Activated CD4-positive, alpha-beta T cell treated with anti-CD3 and anti-CD28 coated beads, Interleukin-2, amount 50 U/mL, for 24 hours (primary cell): Measurements from ENCODE around the gene NOC4L.

Experiments used
- DNase-seq, 2 donors: peaks; one replicate each; pipeline ENCODE4 v3.0.0-alpha.2; 2020; ENCODE audit warnings: low read depth in 1 of 2, low spot score in 1 of 2

Gene NOC4L

DNA sequence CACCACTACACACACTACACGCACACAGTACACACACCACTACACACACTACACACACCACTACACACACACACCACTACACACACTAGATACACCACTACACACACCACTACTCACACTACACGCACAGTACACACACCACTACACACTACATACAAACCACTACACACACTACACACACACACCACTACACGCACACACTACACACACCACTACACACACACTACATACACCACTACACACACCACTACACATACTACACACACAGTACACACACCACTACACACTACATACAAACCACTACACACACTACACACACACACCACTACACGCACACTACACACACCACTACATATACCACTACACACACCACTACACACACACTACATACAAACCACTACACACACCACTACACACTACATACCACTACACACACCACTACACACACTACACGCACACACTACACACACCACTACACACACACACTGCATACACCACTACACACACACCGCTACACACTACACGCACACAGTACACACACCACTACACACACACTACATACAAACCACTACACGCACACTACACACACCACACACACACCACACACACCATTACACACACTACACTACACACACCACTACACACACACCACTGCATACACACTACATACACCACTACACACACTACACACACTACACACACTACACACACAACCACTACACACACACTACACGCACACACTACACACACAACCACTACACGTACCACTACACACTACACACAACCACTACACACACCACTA, 11.7 kb downstream of the NOC4L start:
- DNase-seq = no peak

DNA sequence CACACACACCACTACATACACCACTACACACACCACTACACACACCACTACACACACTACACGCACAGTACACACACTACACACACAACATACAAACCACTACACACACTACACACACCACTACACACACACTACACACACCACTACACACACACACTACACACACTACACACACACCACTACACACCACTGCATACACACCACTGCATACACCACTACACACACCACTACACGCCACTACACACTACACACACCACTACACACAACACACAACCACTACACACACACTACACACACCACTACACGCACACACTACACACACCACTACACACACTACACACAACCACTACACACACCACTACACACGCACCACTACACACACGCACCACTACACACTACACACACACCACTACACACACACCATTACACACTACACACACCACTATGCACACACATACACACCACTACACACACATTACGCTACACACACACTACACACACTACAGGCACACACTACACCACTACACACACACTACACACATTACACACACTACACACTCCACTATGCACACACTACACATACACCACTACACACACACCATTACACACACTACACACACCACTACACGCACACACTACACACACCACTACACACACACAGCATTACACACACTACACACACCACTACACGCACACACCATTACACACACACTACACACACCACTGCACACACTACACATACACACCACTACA, 12.5 kb downstream of the NOC4L start:
- DNase-seq = no peak

DNA sequence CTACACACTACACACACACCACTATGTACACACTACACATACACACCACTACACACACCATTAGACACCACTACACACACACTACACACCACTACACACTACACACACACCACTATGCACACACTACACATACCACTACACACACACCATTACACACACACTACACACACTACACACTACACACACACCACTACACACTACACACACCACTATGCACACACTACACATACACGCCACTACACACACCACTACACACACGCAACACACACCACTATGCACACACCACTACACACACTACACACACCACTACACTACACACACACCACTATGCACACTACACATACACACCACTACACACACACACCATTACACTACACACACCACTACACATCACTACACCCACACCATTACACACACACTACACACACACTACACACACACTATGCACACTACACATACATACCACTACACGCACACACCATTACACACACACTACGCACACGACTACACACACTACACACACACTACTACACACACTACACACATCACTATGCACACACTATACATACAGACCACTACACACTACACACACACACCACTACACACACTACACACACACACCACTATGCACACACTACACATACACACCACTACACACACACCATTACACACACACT, 13.6 kb downstream of the NOC4L start:
- DNase-seq = no peak

DNA sequence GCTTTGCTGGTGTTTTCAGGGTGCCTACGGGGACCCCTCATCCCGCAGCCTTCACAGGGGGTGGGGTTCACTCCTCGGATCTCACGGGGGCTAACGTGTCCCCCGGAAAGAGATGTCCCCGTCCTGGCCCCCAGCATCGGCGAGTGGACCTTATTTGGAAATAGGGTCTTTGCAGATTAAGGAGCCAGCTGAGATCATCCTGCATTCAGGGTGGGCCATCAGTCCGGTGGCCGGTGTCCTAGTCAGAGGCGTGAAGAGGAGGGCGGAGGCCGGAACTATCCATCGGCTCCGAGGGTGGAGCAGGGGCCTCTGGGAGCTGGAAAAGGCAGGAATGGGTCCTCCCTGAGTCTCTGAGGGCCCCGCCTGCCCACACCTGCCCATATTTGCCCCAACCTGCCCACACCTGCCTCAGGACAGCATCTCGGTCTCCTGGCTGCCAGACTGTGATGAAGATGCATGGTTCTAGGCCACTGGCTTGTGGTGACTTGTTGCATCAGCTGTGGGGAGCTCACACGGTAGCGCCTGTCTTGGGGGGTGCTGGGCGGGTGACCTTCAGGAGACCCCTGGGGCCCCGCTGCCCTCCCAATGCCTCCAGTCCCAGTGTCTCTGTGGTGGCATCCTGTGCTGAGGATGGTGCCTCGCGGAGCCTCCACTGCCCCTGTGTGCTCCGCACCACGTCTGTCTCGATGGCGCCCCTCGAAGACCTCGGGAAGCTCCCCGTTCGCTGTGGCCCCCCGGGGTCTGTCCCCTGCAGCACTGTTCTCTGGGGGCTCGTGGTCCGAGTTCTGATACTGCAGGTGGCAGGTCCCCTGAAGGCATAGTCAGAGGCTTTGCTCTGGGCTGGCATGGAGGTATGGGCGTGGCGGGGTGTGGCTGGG, 14.7 kb downstream of the NOC4L start:
- no peak for DNase-seq

DNA sequence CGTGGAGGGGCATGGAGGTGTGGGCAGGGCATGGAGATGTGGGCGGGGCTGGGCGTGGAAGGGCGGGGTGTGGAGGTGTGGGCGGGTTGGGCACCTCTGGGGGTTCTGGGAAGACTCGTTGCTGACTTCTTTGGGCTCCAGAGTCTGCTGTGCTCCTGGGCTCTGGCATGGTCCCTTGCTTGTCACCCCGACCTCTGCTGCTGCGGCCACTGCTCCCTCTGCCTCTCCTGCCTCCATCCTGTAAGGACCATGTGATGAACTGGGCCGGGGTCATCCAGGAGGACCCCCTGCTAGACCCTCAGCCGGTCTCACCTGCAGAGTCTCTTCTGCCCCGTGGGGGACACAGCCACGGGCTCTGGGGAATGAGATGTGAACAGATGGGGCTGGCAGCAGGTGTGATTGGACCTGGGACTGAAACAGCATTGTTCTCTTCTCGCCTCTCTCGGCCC, 15.3 kb downstream of the NOC4L start:
- no peak for DNase-seq

DNA sequence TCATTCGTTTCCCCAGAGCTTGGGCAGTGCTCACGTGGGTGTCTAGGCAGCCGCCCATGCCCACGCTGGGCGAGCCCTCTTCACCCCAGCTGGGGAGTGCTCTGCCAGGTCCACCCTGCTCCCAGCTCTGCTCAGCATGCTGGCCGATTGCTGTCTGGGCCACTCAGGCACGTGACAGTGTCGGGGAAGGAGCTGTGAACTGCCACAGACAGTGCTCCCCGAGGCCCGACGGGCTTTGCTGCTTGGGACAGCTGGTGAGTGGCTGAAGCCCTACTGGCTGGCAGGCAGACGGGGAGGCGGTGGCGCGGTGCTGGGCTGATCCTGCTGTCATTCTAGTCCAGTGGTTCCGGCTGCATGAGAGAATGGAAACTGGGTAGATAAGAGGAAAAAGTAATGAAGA, 15.8 kb downstream of the NOC4L start:
- no peak for DNase-seq

DNA sequence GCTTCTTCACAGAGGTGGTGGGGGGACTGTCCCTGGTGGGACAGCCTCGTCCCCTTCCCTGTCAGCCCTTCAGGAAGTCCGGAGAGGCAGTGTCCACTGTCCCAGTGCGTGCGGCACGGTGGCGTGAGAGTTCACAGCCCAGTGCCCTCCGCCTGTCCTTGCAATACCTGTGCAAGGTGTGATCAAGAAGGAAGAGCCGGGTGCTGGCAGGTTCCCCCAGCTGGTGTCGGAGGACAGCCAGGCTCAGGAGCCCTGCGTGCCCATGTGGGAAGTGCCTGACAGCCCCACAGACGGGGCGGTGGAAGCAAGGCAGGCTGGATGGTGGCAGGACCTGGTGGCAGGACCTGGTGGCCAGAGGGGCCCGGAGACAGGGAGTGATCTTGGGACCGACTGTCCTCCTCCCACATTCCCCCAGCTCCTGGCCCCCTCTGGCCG, 16.4 kb downstream of the NOC4L start:
- no peak for DNase-seq

DNA sequence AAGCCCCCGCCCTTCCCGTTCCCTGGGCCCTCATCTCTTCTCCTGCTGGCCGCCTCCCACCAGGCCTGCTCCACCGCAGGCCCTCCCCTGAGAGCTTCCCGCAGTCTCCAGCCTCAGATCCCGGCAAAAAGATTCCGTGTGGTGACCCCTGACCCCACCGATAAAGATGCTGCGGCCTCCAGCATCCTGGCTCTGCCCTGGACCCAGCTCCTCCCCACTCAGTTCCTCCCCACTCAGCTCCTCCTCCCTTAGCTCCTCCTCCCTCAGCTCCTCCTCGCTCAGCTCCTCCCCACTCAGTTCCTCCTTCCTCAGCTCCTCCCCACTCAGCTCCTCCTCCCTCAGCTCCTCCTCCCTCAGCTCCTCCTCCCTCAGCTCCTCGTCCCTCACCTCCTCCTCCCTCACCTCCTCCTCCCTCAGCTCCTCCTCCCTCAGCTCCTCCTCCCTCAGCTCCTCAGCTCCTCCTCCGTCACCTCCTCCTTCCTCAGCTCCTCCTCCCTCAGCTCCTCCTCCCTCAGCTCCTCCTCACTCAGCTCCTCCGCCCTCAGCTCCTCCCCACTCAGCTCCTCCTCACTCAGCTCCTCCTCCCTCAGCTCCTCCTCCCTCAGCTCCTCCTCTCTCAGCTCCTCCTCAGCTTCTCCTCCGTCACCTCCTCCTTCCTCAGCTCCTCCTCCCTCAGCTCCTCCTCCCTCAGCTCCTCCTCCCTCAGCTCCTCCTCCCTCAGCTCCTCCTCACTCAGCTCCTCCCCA, 17.0 kb downstream of the NOC4L start:
- DNase-seq = no peak

DNA sequence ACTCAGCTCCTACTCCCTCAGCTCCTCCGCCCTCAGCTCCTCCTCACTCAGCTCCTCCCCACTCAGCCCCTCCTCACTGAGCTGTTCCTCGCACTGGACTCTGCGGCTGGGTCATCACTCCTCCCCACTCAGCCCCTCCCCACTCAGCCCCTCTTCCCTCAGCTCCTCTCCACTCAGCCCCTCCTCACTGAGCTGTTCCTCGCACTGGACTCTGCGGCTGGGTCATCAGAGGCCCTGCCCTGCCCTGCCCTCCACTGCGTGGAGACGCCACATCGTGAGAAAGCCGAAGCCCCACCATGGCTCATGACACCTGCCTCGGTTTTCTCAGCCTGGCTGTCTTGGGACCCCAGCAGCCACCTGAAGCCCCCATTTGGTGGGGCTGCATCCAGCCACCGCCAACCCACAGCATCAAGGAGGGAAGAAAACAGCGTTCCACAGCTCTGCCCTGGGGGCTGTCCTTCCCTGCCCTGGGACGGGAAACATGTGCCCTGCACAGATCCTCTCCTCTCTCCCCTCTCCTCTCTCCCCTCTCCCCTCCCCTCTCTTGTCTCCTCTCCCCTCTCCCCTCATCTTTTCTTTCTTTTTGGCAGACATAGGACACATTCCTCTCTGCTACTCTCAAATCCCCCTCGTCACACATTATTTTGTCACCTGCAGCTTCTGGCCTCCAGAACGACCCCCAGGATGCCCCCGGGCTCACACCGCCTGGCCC, 17.7 kb downstream of the NOC4L start:
- no peak for DNase-seq

DNA sequence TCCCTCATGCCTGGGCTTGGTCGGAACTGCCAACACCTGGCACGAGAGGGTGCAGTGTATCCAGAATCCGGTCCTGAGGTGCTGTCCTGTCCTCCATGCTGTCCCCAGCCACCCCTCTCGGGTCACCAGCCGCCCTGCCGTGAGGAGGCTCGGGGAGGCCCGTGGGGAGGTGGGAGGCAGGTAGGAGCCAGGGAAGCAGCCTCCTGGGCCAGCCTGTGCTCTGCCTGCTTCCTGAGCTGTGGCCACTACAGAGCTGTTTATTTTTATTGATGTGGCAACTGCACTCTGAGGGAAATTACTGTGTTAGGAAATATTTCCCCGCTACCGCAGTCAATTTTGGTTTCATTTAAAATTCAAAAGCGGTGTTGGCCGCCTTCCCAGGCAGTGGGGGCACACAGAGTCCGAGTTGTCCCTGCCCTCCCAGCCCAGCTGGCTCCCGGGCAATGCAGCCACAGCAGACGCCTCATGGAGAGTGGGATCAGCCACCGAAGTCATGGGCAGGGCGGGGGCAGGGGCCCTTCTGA, 18.3 kb downstream of the NOC4L start:
- DNase-seq = no peak

DNA sequence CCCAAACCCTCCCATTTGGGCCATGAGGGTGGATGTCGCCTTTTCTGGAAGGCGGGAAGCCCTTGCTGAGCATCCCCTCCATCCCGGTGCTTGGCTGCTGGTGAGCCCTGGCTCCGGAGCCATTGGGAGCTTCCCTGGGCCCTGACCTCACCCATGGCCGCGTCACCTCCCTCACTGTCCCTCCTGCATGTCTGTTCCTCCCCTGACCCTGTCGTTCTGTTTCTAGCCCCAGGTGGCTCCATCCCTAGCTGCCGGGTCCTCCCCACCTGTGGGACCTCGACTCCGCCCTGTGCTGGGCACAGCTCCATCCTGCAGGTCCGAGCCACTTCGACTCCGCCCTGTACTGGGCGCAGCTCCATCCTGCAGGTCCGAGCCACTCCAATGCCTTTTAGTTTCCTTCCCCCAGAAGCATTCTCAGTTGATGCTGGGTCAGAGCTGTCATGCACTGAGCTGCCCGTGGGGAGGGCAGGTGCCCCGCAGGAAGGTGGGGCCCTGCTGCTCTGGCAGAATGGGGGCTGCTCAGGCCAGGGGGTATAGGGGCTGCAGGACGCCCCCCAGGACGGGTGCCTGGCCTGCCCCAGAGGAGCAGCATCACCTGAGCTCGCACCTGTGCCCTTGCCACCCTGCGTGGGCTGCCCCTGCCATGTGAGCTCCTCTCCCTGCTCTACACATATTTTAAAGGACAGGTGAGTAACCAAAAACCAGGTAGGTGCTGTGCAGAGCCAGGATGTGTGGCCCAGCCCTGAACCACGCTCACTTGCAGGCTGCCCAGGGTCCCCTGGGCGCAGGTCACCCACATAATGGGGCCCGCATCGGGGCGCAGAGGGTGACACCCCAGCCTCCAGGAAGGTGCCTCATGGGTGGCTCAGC, 19.0 kb downstream of the NOC4L start:
- DNase-seq = no peak

DNA sequence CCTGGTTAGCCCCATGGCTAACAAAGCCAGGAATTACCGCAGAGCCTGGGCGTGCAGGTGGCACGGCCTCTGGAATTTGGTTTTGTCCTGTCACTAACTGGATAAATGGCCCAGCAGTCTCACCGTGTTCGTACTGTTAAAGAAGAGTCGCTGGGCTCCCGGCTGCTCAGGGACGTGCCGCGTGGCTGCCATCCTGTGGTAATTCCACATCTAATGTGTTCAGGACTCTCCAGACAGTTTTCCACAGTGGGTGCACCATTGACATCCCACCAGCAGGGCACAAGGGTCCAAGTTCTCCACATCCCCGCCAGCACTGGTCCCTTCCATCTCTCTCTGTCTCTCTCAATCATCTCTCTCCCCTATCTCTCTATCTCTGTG, 19.6 kb downstream of the NOC4L start:
- no peak for DNase-seq

DNA sequence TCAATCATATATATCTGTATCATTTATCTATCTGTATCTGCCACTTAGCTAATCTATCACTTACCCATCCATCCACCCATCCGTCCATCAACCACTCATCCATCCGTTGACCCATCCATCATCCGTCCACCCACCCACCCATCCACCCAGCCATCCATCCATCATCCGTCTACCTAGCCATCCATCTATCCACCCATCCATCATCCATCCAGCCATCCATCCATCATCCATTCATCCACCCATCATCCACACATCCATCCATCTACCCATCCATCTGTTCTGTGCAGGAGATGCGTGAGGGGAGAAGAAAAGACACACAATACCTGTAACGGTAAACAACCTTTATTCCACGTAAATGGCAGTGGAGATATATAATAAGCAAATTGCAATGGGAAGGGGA, 20.2 kb downstream of the NOC4L start:
- DNase-seq = no peak

DNA sequence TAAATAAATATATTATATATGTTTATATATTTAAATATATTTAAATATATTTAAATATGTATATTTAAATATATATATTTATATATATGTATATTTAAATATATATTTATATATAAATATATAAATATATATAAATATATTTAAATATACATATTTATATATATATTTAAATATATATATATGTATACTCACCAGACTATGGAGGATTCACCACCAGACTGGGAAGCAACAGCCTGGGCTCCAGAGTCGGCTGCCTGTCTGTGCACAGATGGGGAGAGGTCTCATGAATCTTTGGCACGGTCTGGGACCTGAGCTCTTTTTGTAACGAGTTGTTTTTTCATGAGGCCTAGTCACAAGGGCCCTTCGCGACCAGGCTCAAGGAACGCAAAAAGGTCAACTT, 21.3 kb downstream of the NOC4L start:
- DNase-seq = no peak

DNA sequence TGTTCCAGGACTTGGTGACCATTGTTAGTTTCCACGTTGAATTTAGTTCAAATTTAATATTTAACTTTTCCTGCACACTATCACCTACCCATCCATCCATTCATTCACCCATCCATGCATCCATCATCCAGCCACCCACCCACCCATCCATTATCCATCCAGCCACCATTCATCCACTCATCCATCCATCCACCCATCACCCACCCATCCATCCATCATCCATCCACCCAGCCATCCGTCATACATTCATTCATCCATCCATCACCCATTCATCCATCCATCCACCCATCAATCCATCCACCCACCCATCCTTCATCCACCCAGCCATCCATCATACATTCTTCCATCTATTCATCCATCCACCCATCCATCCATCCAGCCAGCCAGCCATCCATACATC, 21.8 kb downstream of the NOC4L start:
- no peak for DNase-seq

DNA sequence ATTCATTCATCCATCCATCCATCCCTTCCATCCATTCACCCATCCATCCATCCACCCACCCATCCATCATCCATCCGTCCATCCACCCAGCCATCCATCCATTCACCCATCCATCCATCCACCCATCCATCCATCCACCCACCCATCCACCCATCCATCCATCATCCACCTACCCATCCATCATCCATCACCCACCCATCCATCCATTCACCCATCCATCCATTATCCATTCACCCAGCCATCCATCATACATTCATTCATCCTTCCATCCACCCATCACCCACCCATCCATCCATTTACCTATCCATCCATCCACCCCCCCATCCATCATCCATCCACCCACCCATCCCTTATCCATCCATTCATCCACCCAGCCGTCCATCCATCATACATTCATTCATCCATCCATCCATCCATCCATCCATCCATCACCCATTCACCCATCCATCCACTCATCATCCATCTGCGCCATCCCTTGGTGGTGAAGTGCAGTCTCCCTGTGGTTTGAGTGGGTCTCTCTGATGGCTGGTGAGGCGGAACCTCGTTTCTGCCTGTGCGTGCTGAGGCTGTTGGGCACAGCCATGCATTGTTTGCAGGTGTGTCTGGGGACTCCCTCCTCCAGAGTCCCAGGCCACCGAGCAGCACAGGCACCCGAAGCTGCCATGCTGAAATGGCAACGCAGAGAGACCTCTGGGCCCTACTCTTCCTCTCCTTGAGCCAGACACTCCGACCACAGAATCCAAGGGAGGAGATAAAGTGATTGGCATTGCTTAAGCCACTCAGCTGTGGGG, 22.7 kb downstream of the NOC4L start:
- no peak for DNase-seq

DNA sequence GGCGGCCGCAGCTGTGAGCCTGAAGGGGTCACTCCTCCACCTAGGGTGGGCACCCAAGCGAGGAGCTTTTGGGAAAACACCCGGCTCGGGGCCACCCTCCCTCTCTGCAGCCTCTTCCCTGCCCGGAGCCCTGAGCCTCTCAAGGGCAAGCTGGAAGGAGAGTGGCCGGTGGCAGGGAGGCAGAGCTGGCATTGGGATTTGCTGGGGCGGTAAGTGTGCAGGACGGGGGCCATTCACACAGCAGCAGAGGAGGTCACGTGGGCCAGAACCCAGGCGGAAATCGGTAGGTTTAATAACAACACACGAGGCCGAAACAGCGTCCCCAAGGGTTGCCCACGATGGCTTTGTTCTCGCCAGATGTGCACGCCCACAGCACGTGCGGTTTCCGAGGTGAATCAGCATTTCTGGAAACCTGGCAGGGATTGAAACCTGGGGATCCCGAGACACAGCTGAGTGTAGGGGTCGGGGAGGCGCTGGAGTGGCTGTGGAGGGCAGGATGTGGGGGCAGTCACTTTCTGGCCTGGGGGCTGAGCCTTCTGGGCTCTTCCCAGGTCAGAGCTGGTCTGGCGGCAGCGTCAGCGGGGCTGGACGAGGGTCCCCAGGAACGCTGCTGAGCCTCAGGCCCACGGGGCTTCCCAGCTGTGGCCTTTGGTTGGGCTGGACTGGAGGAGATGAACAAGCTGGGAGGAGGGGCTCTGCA, 23.5 kb downstream of the NOC4L start:
- no peak for DNase-seq
